CD14-positive monocyte (primary cell): Measurements from ENCODE around the gene CAPSL. TPM values are rescaled to one million over a fixed set of nuclear protein-coding genes. Genes with fewer than 3 reads are reported as not detected.

Experiments used
- DNase-seq, 3 donors: peaks; one replicate each; pipeline ENCODE4 v3.0.0-alpha.2; 2011 to 2022
- H2AFZ ChIP-seq: 2 replicates; pipeline ENCODE4 v1.6.0; 2012; ENCODE audit warnings: mild to moderate bottlenecking, low read depth, low read length, inconsistent platforms; ENCODE audit not compliant: insufficient read depth, poor library complexity, severe bottlenecking
- H3K27ac ChIP-seq, 2 donors: 1 replicate in 1 of 2; 2 replicates in 1 of 2; pipeline ENCODE4 v1.5.1; 2012 to 2013; ENCODE audit warnings: low read length in 2 of 2, control low read depth in 1 of 2, inconsistent platforms in 1 of 2, low read depth in 1 of 2, mild to moderate bottlenecking in 1 of 2
- H3K27me3 ChIP-seq, 2 donors: one replicate each; pipeline versions ENCODE4 v1.6.0 to v1.6.1; 2011 to 2013; ENCODE audit warnings: low read length in 2 of 2; ENCODE audit not compliant: control insufficient read depth in 2 of 2, insufficient read depth in 2 of 2
- H3K36me3 ChIP-seq, 2 donors: replicated peaks in 1 of 2; 1 replicate in 1 of 2; 2 replicates in 1 of 2; pipeline versions ENCODE4 v1.5.1 to v1.6.1; 2012 to 2013; ENCODE audit warnings: low read length in 2 of 2, control low read depth in 1 of 2, inconsistent platforms in 1 of 2, mild to moderate bottlenecking in 1 of 2; ENCODE audit not compliant: insufficient read depth in 2 of 2, control insufficient read depth in 1 of 2
- H3K4me1 ChIP-seq, 2 donors: 1 replicate in 1 of 2; 2 replicates in 1 of 2; pipeline versions ENCODE4 v1.5.1 to v1.6.1; 2012 to 2013; ENCODE audit warnings: low read length in 2 of 2, control low read depth in 1 of 2, inconsistent platforms in 1 of 2, mild to moderate bottlenecking in 1 of 2, moderate library complexity in 1 of 2; ENCODE audit not compliant: insufficient read depth in 2 of 2, control insufficient read depth in 1 of 2
- H3K4me2 ChIP-seq: replicated peaks from 2 replicates; pipeline ENCODE3; 2012; ENCODE audit warnings: low read length, moderate library complexity, mild to moderate bottlenecking; ENCODE audit not compliant: poor library complexity, severe bottlenecking; ENCODE audit errors: extremely low read depth
- H3K4me3 ChIP-seq, 3 experiments: fragments of 200-600 bp in 1 of 3; sonication (generic) in 1 of 3; replicated peaks in 1 of 3; 1 replicate in 2 of 3; 2 replicates in 1 of 3; pipeline ENCODE4 v1.5.1; 2011 to 2013; ENCODE audit warnings: low read length in 3 of 3, mild to moderate bottlenecking in 3 of 3, control low read depth in 2 of 3, low read depth in 2 of 3, inconsistent platforms in 1 of 3, moderate library complexity in 1 of 3
- H3K79me2 ChIP-seq: 2 replicates; pipeline ENCODE4 v1.6.0; 2012; ENCODE audit warnings: mild to moderate bottlenecking, control low read depth, inconsistent platforms, low read length, moderate library complexity; ENCODE audit not compliant: insufficient read depth
- H3K9ac ChIP-seq: 2 replicates; pipeline ENCODE4 v1.6.0; 2017; ENCODE audit warnings: low read length, mild to moderate bottlenecking; ENCODE audit not compliant: insufficient read depth, poor library complexity, severe bottlenecking
- H3K9me3 ChIP-seq, 2 donors: replicated peaks in 1 of 2; 1 replicate in 1 of 2; 2 replicates in 1 of 2; pipeline versions ENCODE4 v1.5.1 to v1.6.1; 2012 to 2013; ENCODE audit warnings: low read length in 2 of 2, control low read depth in 1 of 2; ENCODE audit not compliant: control insufficient read depth in 1 of 2, insufficient read depth in 1 of 2
- H4K20me1 ChIP-seq: 2 replicates; pipeline ENCODE4 v1.6.0; 2012; ENCODE audit warnings: mild to moderate bottlenecking, low read length, control low read depth, moderate library complexity; ENCODE audit not compliant: insufficient read depth
- H3K27ac Mint-ChIP-seq, 7 donors: one replicate each; pipeline ENCODE4 v1.8.0; 2020; ENCODE audit warnings: mild to moderate bottlenecking in 7 of 7, mixed read lengths in 7 of 7, moderate library complexity in 6 of 7, inconsistent platforms in 2 of 7
- H3K27me3 Mint-ChIP-seq, 3 donors: one replicate each; pipeline ENCODE4 v1.8.0; 2021 to 2022; ENCODE audit warnings: low read depth in 3 of 3, mild to moderate bottlenecking in 3 of 3, mixed read lengths in 3 of 3, moderate library complexity in 3 of 3, inconsistent platforms in 1 of 3
- H3K36me3 Mint-ChIP-seq, 2 donors: one replicate each; pipeline ENCODE4 v1.8.0; 2020; ENCODE audit warnings: mixed read lengths in 2 of 2, inconsistent platforms in 1 of 2, mild to moderate bottlenecking in 1 of 2
- H3K4me1 Mint-ChIP-seq: one replicate; pipeline ENCODE4 v1.8.0; 2020; ENCODE audit warnings: mild to moderate bottlenecking, mixed read lengths
- H3K4me3 Mint-ChIP-seq, 2 donors: one replicate each; pipeline ENCODE4 v1.8.0; 2020; ENCODE audit warnings: mild to moderate bottlenecking in 2 of 2, mixed read lengths in 2 of 2, moderate library complexity in 1 of 2
- H3K9me3 Mint-ChIP-seq, 7 donors: one replicate each; pipeline ENCODE4 v1.8.0; 2020 to 2022; ENCODE audit warnings: mixed read lengths in 7 of 7, mild to moderate bottlenecking in 6 of 7, moderate library complexity in 6 of 7, inconsistent platforms in 2 of 7
- WGBS: methylation state at CpG from one replicate; pipeline ENCODE4 v1.1.5; 2013; ENCODE audit warnings: missing lambda C conversion rate; ENCODE audit not compliant: insufficient coverage; 5-methylcytosine and 5-hydroxymethylcytosine counted together
- intact Hi-C, 2 donors: fragments of 100-400 bp; cut with micrococcal nuclease; formaldehyde crosslinking; loops; one replicate each; pipeline versions ENCODE4 v1.15.0 to v1.15.1; 2023
- polyA plus RNA-seq, 3 donors: library from polyadenylated mRNA; depleted of rRNA in 1 of 3; unstranded in 2 of 3; stranded (reverse) in 1 of 3; fragments of 300-500 nt in 2 of 3; fragments of >200 nt in 1 of 3; fragmentation: Illumina TruSeq in 2 of 3; gene quantifications; 1 replicate in 2 of 3; 2 replicates in 1 of 3; pipeline ENCODE4 v1.2.3, GENCODE V29; 2012 to 2021
- TF ChIP-seq, protein P1 (sequence below): fragments of 200-600 bp; IDR thresholded peaks from one replicate; pipeline ENCODE4 v1.8.0; 2022; ENCODE audit warnings: antibody characterized with exemption, mild to moderate bottlenecking

CAPSL gene
- polyA plus RNA-seq, 3 donors = not detected

DNA sequence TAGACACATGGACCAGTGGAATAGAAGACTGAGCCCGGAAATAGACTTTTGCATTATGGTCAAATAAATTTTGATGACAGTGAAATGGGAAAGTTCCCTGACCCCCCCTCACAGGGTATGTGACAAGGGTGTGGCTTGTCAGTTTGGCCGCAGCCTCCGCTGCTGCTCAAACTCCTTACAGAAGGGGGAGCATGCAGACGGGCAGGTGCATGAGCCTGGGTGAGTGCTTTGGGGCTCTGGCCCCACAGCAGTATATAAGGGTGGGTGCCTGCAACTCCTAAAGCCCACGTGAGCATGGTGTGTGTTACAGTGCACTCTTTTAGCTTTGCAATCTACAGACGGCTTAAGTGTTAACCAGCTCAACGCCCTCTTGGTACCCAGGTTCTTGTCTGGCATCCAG lies 21.9 kb upstream of the CAPSL start:
- H3K27me3 ChIP-seq = no peaks in the 10 kb centered on the region
- WGBS = 79% methylated on average over 3 of the region's 7 CpGs
- H3K27ac ChIP-seq = no peak overlapping the region
- no peaks in the 10 kb centered on the region for H3K4me1 Mint-ChIP-seq
- H3K4me2 ChIP-seq = no peak overlapping the region
- intact Hi-C loops = no loop called here
- TF ChIP-seq, protein P1, sequence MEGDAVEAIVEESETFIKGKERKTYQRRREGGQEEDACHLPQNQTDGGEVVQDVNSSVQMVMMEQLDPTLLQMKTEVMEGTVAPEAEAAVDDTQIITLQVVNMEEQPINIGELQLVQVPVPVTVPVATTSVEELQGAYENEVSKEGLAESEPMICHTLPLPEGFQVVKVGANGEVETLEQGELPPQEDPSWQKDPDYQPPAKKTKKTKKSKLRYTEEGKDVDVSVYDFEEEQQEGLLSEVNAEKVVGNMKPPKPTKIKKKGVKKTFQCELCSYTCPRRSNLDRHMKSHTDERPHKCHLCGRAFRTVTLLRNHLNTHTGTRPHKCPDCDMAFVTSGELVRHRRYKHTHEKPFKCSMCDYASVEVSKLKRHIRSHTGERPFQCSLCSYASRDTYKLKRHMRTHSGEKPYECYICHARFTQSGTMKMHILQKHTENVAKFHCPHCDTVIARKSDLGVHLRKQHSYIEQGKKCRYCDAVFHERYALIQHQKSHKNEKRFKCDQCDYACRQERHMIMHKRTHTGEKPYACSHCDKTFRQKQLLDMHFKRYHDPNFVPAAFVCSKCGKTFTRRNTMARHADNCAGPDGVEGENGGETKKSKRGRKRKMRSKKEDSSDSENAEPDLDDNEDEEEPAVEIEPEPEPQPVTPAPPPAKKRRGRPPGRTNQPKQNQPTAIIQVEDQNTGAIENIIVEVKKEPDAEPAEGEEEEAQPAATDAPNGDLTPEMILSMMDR = no peak
- no peaks in the 10 kb centered on the region for H3K4me1 ChIP-seq
- peaks cover 6 to 20% of the 10 kb centered on the region in 2 donors for H3K9me3 ChIP-seq
- no peak overlapping the region for H3K9ac ChIP-seq
- peaks cover 0 to 4% (median 3%) of the 10 kb centered on the region in 3 donors for H3K27me3 Mint-ChIP-seq
- H3K4me3 Mint-ChIP-seq = no peak overlapping the region
- H4K20me1 ChIP-seq = no peaks in the 10 kb centered on the region
- no peak for DNase-seq
- no peak overlapping the region for H2AFZ ChIP-seq
- H3K36me3 ChIP-seq = no peaks in the 10 kb centered on the region
- H3K79me2 ChIP-seq = no peaks in the 10 kb centered on the region
- H3K4me3 ChIP-seq = no peak overlapping the region
- H3K9me3 Mint-ChIP-seq = peaks cover 0 to 22% (median 20%) of the 10 kb centered on the region in 7 donors
- H3K27ac Mint-ChIP-seq = peak overlapping the region in 1 of 7 donors; percentile 50
- H3K36me3 Mint-ChIP-seq = no peaks in the 10 kb centered on the region

DNA sequence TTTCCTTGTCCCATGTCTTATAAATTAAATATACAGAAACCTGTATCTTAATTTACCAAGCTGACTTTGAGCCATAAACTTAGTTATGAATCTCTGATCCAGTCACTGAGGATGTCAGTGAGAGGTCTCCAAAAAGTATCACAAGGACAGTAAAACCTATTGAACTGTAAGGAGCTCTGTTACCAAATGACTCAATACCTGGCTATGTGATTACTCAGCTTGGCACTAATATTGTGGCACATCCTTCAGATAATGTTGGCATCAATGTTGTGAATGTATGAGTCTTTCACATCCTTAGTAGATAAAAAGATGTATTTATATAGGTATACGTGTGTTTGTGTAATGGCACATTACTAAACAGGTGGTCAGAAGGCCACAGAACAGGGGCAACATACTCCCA lies 18.0 kb upstream of the CAPSL start:
- no peak overlapping the region for H3K27ac Mint-ChIP-seq
- peaks cover 0 to 3% of the 10 kb centered on the region in 2 donors for H3K27me3 ChIP-seq
- H3K36me3 ChIP-seq = no peaks in the 10 kb centered on the region
- no peak overlapping the region for H3K9ac ChIP-seq
- H3K79me2 ChIP-seq = no peaks in the 10 kb centered on the region
- TF ChIP-seq, protein P1 = no peak
- peaks cover 0 to 5% of the 10 kb centered on the region in 2 donors for H3K9me3 ChIP-seq
- no peak overlapping the region for H3K4me3 Mint-ChIP-seq
- peaks cover 0 to 13% (median 2%) of the 10 kb centered on the region in 3 donors for H3K27me3 Mint-ChIP-seq
- no peaks in the 10 kb centered on the region for H4K20me1 ChIP-seq
- H3K4me3 ChIP-seq = no peak overlapping the region
- DNase-seq = no peak
- H3K4me1 Mint-ChIP-seq = no peaks in the 10 kb centered on the region
- no peak overlapping the region for H3K4me2 ChIP-seq
- no peak overlapping the region for H3K27ac ChIP-seq
- no peaks in the 10 kb centered on the region for H3K36me3 Mint-ChIP-seq
- H2AFZ ChIP-seq = no peak overlapping the region
- H3K9me3 Mint-ChIP-seq = peaks cover 0 to 10% (median 5%) of the 10 kb centered on the region in 7 donors
- no CpG with 5 or more reads among the region's 1 CpG for WGBS
- intact Hi-C loops = no loop called here
- H3K4me1 ChIP-seq = no peaks in the 10 kb centered on the region
